ENCODE data around the gene TAF11L4.
"Not testable (repeated sequence)": the region's sequence is repeated elsewhere in the genome, so short reads cannot be mapped to it uniquely, and the experiment has no call there.

DNA sequence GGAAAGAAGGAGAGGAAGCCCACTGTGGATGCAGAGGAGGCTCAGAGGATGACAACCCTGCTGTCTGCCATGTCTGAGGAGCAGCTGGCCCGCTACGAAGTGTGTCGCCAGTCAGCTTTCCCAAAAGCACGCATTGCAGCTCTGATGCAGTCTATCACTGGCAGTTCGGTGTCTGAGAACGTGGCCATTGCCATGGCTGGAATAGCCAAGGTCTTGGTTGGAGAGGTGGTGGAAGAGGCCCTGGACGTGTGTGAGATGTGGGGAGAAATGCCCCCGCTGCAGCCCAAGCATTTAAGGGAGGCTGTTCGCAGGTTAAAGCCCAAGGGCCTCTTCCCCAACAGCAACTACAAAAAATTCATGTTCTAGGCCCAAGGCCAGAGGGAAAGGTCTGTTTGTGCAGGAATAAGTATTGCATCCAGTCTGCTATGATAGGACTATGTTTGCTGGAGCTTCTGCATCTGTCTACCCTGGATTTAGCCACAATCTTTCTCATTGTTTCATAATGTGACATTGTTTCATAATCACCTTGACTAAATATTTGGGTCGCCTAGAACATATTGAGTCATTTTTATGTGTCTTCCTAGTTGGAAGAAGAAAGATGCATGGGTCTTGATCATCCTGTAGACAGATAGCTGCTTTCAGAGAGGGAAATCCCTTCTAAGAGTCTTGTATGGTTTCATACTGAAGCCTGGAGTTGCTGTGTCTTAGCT, 35.0 kb upstream of the TAF11L4 start:
- not testable (repeated sequence) for TF ChIP-seq POLR2AphosphoS5 (IDR thresholded peaks at IDR 0.05; ENCODE audit: borderline replicate concordance, low read depth, low read length); EZH2 (IDR thresholded peaks at IDR 0.05)

All from SK-N-MC (cell line).